Measurements from ENCODE around the gene JOSD2. TPM values are rescaled to one million over a fixed set of nuclear protein-coding genes. Genes with fewer than 3 reads are reported as not detected.

Gene JOSD2
- total and polyA plus RNA-seq, 9 donors, result 15.0 to 42.5 (median 24.2) TPM; not detected in 1

DNA sequence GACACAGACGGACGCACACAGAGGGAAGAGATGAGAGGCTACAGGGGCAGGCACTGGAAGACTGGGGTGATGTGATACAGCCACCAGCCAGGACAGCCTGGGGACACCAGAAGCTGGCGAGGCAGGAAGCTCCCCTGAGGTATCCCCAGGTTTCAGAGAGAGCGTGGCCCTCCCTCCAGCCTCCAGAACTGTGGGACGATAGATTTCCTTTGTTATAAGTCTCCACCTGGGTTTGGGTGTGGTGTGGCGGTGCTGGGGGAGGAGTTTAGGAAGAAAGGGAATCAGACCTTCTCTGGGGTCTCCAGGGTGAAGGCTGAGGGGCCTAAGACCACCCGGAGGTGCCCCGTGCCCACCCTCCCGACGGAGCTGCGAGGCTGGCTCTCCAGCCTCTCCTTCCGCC lies 5.5 kb upstream of the JOSD2 start:
- no peaks in the 10 kb centered on the region for H3K9me3 ChIP-seq
- DNase-seq, result no peak
- no peak overlapping the region for H3K4me3 ChIP-seq
- intact Hi-C loops (cut with DNase I), result loop anchor here in 1 of 4 donors (10.0 kb wide), 1 partner anchor 278 kb away; the partner anchor contains the start of gene ACP4
- TF ChIP-seq POLR2A (IDR thresholded peaks at IDR 0.05) (no peak), EP300 (IDR thresholded peaks at IDR 0.05) (no peak)
- TF ChIP-seq, protein P1, sequence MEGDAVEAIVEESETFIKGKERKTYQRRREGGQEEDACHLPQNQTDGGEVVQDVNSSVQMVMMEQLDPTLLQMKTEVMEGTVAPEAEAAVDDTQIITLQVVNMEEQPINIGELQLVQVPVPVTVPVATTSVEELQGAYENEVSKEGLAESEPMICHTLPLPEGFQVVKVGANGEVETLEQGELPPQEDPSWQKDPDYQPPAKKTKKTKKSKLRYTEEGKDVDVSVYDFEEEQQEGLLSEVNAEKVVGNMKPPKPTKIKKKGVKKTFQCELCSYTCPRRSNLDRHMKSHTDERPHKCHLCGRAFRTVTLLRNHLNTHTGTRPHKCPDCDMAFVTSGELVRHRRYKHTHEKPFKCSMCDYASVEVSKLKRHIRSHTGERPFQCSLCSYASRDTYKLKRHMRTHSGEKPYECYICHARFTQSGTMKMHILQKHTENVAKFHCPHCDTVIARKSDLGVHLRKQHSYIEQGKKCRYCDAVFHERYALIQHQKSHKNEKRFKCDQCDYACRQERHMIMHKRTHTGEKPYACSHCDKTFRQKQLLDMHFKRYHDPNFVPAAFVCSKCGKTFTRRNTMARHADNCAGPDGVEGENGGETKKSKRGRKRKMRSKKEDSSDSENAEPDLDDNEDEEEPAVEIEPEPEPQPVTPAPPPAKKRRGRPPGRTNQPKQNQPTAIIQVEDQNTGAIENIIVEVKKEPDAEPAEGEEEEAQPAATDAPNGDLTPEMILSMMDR (IDR thresholded peaks at IDR 0.05), result no peak
- H3K27ac ChIP-seq, result no peak overlapping the region
- no peaks in the 10 kb centered on the region for H3K4me1 ChIP-seq (ENCODE audit: insufficient read depth)
- no peaks in the 10 kb centered on the region for H3K27me3 ChIP-seq
- no peaks in the 10 kb centered on the region for H3K36me3 ChIP-seq
- WGBS, 3 donors, result 73 to 77% (median 77%) methylated on average over 12 of the region's 12 CpGs

DNA sequence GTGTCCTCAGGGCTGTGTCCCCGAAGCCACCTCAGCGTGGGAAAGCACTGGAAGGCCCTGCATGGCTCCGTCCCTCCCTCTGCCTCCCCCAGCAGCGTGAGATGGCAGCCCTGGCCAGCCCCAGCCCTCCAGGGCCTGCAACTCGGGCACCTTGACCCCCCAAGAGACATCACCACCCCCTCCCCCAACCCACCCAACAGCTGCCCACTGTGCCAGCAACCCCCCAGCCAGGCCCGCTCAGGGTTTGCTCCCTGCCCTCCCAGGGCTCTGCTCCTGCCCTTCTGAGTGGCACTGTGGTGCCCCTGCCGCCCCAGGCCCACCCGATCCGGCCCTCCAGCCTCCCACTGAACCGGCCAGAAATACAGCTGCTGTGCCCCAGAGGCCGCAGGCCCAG lies 4.2 kb upstream of the JOSD2 start:
- TF ChIP-seq, protein P1 (IDR thresholded peaks at IDR 0.05), result no peak
- no peak for TF ChIP-seq EP300 (IDR thresholded peaks at IDR 0.05)
- TF ChIP-seq POLR2A (IDR thresholded peaks at IDR 0.05), result no peak
- DNase-seq, result no peak
- no peaks in the 10 kb centered on the region for H3K27me3 ChIP-seq
- no peaks in the 10 kb centered on the region for H3K9me3 ChIP-seq
- intact Hi-C loops (cut with DNase I), result loop anchor here in 1 of 4 donors (10.0 kb wide), 1 partner anchor 280 kb away; the partner anchor contains the start of gene ACP4
- no peak overlapping the region for H3K27ac ChIP-seq
- no peak overlapping the region for H3K4me3 ChIP-seq
- peaks cover 4% of the 10 kb centered on the region for H3K4me1 ChIP-seq (ENCODE audit: insufficient read depth)
- H3K36me3 ChIP-seq, result no peaks in the 10 kb centered on the region
- WGBS, 3 donors, result 61 to 72% (median 70%) methylated on average over 11 of the region's 11 CpGs

DNA sequence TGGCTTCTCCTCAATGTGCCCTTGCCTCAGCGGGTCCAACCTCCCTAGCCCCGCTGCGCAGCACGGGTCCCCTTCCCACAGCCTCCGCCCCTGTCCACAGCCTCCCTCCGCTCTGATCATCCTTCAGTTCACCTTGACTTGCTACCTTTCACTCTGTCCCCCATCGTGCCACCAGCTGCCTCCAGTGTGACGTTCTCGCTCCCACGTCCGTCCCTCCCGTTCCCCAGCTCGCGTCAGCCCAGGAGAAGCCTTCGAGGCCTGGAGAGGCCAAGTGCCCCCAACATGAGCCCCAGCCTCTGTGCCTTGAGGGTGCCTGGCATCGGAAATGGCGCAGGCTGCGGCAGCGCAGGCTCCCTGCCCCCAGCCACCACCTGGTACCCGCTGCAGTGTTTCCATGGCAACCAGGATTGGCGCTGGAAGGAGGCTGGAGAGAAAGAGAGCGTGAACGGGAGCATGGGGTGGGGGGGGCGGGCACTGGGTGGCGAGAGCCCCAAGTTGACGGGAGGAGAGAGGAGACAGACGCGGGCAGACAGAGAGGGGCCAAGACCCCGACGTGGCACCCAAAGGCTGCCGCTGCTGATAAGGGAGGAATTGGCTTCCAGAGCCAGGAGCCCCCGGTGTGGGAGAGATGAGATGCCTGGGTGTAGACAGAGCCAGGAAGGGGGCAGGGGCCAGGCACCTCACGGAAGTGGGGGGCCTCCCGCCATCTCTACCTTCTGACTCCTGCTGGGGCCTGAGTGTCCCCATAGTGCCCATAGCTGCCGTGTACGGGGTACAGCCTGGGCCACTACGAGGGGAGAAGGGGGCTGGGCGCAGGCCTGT lies 3.6 kb upstream of the JOSD2 start:
- no peak for TF ChIP-seq EP300 (IDR thresholded peaks at IDR 0.05)
- TF ChIP-seq, protein P1 (IDR thresholded peaks at IDR 0.05), result no peak
- no peak for TF ChIP-seq POLR2A (IDR thresholded peaks at IDR 0.05)
- Histone ChIP-seq H3K4me1 (ENCODE audit: insufficient read depth) (peaks cover 6% of the 10 kb centered on the region), H3K27ac (no peak overlapping the region), H3K27me3 (no peaks in the 10 kb centered on the region), H3K4me3 (no peak overlapping the region), H3K9me3 (no peaks in the 10 kb centered on the region), H3K36me3 (no peaks in the 10 kb centered on the region)
- peak in 1 of 5 donors; percentile 37 for DNase-seq
- WGBS, 3 donors, result 24 to 35% (median 31%) methylated on average over 38 of the region's 38 CpGs
- intact Hi-C loops (cut with DNase I), result loop anchor here in 3 of 4 donors (5.0 to 10.0 kb wide), 3 partner anchors 162 to 352 kb away; partner anchors contain the start of genes ACP4 (in 1 of the 3) and IZUMO2 (in 1 of the 3)

DNA sequence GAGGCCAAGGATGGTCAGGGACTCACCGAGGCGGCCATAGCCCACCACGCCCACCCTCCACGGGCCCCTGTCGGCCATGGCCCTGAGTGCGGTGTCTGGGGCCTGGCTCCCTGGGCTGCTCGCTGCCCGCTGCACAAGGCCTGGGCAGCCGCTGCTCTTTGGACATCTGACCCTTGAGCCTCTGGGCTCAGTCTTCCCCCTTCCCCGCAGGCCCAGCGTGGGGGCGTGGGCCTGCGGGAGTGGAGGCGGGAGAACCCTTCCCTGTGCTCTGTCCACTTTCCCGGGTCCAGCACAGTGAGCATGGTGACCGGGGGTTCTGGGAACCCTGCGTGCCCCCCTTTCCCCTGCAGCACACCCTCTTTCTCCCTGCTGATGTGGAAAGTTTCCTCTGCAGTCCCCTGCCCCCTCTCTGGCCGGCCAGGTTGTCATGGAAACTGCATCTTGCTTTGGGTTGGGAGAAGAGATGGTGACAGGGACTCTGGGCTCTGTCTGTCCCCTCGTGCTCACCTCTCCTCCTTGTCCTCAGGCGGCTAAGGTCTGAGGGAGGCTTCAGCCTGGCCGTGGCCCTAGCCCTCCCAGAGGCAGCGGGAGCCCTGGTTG lies 2.9 kb upstream of the JOSD2 start, which contains the start of gene ASPDH:
TSS of gene ASPDH (minus strand) at position 168 of the 600 bp plus-strand sequence. CDS start at position 78, 90 bp downstream.
- H3K27ac ChIP-seq, result no peak within 1 kb of the TSS
- WGBS, 3 donors, result 18 to 33% (median 21%) methylated on average over 20 to 22 of the region's 22 CpGs
- TF ChIP-seq, protein P1 (IDR thresholded peaks at IDR 0.05), result no peak
- TF ChIP-seq POLR2A (IDR thresholded peaks at IDR 0.05) (no peak), EP300 (IDR thresholded peaks at IDR 0.05) (no peak)

More for the DNA sequence above, 2.9 kb upstream of the JOSD2 start, which contains the start of gene ASPDH:
- Histone ChIP-seq H3K4me3 (no peak within 1 kb of the TSS), H3K36me3 (no peaks in the 10 kb centered on the region), H3K27me3 (no peaks in the 10 kb centered on the region), H3K9me3 (no peaks in the 10 kb centered on the region), H3K4me1 (ENCODE audit: insufficient read depth) (peaks cover 6% of the 10 kb centered on the region)
- no peak for DNase-seq
- intact Hi-C loops (cut with DNase I), result loop anchor here in 3 of 4 donors (5.0 to 10.0 kb wide), 3 partner anchors 162 to 352 kb away; partner anchors contain the start of genes ACP4 (in 1 of the 3) and IZUMO2 (in 1 of the 3)
